Amniotic epithelial cell (primary cell): ENCODE results near the gene ATE1.
"Not testable (repeated sequence)": the region's sequence is repeated elsewhere in the genome, so short reads cannot be mapped to it uniquely, and the experiment has no call there.

Experiments used
- DNase-seq: peaks from one replicate; pipeline ENCODE4 v3.0.0-alpha.2; 2010; ENCODE audit warnings: low read depth

ATE1 gene

DNA sequence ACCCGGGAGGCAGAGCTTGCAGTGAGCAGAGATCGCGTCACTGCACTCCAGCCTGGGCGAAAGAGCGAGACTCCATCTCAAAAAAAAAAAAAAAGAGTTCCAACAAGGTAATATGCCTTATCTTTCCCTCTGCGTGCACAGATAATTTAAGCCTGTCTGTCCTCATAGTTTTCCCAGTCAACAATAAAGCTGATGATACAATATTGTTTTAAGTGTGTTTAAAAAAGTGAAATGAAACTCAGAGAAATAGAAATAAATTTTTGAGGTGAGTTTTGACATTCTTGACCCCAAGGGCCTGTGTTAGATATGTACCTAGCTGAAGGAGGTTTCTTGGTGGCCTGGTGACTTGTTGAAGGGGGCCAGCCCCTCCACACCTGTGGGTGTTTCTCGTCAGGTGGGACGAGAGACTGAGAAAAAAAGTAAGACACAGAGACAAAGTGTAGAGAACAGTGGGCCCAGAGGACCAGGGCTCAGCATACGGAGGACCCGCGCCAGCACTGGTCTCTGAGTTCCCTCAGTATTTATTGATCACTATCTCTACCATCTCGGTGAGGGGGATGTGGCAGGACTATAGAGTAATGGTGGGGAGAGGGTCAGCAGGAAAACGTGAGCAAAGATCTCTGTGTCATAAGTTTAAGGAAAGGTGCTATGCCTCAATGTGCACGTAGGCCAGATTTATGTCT, 1.9 kb upstream of the ATE1 start:
- not testable (repeated sequence) for DNase-seq

- no peak for DNase-seq
Measured at GRCh38 chr10:121928528-121928884, 675 bp upstream of the ATE1 start.

- peak; percentile 47 for DNase-seq
Measured at GRCh38 chr10:121927318-121927840, 452 bp downstream of the ATE1 start.

- DNase-seq, result peak; percentile 39
Measured at GRCh38 chr10:121926671-121927317, 1.0 kb downstream of the ATE1 start.

DNA sequence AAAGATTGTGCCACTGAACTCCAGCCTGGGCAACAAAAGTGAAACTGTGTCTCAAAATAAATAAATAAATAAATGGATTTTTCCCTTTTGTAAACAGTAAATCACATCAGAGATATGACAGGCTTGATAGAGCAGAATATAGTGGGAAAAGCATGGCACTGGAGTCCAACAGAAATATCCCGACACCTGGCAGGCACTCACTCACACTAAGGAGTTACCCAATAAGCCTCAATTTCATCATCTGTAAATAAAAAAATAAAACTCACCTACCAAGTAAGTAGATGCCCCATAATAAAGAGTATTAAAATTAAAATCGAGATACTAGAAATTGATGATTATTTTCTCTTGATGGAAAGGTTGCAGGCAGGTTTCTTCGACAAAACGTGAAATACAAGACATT, 1.7 kb downstream of the ATE1 start:
- DNase-seq, result no peak

DNA sequence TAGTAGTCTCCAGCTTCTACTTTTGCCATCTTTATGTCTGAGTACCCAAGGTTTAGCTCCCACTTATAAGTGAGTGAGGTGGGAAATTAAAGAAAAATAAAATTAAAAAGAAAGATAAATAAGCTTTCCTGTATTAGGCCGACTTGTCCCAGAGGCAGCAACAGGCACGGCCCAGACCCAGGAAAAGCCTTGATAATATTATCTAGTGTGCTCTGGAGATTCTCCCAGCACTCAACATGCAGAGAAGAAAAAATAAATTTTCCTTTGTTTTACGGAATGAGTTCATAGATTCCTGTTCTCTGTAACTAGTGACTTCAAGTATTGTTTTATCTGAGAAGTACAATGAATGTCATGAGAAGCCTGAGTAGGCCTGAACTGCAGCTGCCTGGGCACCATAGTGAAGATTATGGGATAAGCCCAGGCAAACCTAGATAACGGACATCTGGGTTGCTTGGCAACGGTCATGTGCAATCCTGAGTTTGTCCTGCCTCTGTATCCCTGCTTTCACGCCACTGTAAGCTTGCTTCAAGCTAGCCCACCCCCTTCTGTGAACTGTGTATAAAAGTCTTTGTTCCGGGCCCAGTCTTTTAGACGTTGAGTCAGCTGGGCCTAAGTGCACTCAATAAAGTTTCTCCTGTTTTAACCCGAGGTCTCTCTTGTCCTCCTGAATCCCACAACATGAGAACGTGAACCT, 6.4 kb downstream of the ATE1 start:
- peak; percentile 79 for DNase-seq

DNA sequence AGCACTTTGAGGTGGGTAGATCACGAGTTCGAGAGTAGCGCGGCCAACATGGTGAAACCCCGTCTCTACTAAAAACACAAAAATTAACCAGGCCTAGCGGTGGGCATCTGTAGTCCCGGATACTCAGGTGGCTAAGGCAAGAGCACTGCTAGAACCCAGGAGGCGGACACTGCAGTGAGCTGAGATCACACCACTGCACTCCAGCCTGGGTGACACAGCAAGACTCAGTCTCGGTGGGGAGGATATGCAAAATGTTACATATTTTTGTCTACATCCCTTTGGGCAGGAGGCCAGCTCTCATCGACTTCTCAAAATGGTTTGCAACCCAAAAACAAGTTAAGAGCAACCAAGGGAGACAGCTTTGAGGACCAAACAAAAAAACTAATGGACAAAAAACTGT, 8.2 kb downstream of the ATE1 start:
- DNase-seq, result no peak

DNA sequence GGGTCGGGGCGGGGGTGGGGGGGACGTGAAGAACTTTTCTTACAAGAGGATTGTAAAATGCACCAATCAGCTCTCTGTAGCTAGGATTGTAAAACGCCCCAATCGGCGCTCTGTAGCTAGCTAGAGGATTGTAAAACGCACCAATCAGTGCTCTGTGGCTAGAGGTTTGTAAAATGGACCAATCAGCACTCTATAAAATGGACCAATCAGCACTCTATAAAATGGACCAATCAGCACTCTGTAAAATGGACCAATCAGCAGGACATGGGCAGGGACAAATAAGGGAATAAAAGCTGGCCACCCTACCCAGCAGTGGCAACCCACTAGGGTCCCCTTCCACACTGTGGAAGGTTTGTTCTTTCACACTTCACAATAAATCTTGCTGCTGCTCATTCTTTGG, 9.0 kb downstream of the ATE1 start:
- not testable (repeated sequence) for DNase-seq

- DNase-seq, result peak; percentile 34
Measured at GRCh38 chr10:121914661-121915060, 13.2 kb downstream of the ATE1 start.

DNA sequence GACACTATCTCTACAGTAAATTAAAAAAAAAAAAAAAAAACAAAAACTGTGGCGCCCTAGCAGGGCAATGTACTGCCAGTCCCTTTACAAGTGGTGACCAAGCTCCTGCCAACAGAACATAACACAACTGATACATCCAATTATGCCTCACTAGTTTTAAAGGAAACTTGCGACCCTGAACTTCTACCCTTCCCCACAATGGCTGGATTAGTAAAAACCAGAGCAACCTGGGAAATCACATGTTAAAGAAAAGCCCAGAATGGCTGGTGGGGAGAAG, 16.5 kb downstream of the ATE1 start:
- DNase-seq, result no peak

GRCh38 chr10:121910673-121911420, 17.0 kb downstream of the ATE1 start:
- peak; percentile 60 for DNase-seq

DNA sequence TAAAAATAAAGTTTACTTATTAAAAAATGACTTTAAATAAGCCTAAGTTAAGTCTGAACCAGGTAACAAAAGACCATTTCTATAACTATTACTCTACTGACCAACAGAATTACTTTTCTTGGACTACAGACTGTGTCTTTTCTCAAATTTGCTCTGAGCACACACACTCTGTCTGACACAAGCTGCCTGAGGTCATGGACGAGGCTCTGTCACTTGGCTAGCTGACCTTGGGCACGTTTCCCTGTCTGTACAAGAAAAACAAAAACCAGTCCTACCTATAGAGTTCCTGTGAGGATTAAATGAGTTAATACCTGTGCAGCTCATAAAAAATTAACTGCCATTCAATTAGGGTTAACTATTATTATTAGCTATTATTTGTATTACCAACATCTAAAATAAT, 22.9 kb downstream of the ATE1 start:
- DNase-seq, result no peak

GRCh38 chr10:121900443-121901174, 27.2 kb downstream of the ATE1 start:
- DNase-seq, result peak; percentile 65

DNA sequence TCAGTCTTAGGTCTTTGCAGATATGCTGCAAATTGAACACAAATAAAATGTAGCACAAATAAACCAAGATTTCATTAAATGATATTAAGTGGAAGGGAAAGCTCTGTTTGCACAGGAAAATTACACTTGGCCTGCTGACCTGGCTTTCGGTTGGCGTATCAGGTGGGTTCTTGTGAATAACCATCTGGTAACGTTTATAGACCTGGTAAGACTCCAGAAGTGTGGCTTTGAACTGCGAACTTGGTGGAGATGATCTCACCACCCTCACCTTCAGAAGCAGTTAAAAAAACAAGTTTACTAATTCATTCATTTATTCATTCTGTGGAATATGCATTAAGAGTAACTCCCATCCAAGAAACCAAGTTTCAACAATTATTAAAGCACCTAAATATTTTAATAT, 28.1 kb downstream of the ATE1 start:
- no peak for DNase-seq

GRCh38 chr10:121891103-121891502, 36.7 kb downstream of the ATE1 start:
- no peak for DNase-seq

DNA sequence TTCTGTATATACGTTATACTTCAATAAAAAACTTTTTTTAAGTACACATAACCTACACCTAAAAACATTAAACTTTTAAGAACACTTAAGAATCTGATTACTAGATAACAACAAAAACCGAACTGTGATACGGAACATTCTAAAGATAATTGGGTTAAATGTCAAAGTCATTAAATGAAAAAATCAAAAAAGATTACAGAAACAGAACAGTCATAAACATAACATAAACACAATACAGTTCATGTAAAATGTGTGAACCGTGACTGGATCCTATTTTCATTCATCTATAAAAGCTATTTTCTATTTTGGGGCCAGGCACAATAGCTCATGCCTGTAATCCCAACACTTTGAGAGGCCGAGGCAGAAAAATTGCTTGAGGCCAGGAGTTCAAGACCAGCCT, 38.6 kb downstream of the ATE1 start:
- DNase-seq, result no peak

DNA sequence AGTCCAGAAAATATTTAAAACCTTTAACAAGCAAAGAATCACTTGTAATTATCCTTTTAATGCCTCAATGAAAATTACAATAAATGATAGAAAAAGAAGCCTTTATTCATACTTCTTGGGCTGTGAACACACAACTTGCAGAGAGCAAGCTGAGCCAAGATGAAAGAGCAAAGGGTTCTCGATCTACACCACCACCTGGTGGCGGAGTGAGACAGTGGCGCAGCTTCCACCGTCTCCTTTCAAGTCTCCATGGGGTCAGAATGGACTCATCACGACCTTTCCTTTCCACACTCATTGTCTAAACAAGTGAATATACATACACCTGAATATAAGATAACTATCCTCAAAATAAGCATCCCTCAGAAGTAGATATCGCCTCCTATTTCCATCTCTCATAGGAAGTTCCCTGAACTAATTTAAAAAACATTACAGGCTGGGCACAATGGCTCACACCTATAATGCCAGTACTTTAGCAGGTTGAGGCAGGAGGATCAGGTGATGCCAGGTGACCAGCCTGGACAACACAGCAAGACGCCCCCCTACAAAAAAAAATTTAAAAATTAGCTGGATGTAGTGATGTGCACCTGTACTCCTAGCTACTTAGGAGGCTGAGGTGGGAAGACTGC, 40.7 kb downstream of the ATE1 start:
- DNase-seq, result peak; percentile 70

- no peak for DNase-seq
Measured at GRCh38 chr10:121886181-121886580, 41.6 kb downstream of the ATE1 start.

GRCh38 chr10:121880895-121881294, 46.9 kb downstream of the ATE1 start:
- DNase-seq, result peak; percentile 26

DNA sequence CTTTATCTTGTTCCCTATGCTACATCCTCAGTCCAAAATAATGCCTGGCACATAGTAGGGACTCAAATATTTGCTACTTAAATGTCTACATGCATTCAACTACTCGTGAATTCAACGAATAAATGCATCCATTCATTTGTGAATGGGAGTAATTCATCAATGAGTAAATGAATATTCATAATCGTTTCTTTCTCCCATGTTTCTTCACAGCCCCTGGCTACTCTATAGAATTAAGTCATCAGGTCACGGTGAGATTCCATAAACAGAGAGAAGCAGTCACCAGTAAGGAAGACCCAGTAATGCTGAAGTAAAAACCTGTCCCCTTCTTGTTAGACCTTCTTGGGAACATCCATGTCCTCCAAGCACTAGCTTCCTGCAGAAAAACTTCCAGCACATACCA, 48.4 kb downstream of the ATE1 start:
- DNase-seq, result no peak

DNA sequence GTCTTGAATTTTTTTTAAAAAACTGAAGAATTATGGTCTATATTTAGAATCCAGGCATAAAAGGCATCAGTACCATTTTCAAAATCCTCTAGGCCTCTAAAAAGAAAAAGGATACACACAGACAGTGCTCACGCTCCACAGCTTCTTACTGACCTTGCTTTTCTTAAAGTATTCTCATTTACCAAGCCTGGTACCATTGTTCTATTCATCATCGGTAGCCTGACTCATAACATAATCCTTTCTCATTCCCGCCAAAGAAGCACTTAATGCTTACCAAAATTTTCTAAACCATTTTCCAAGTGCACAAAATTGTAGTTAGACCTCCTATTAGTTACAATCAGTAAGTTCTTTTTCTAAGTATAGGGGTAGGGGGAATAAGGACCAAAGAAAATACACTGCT, 54.6 kb downstream of the ATE1 start:
- DNase-seq, result peak; percentile 27

- DNase-seq, result no peak
Measured at GRCh38 chr10:121870413-121870812, 57.4 kb downstream of the ATE1 start.
